22Rv1 (cell line): Measurements from ENCODE around the gene SPACA7.

ENCODE experiments used
- ZFX ChIP-seq: fragments of 450-650 bp; IDR thresholded peaks from 2 replicates; pipeline ENCODE4 v1.6.1; 2017; ENCODE audit warnings: antibody characterized with exemption, borderline replicate concordance
- TF ChIP-seq, protein P1 (sequence below): fragments of 450-650 bp; IDR thresholded peaks from 2 replicates; pipeline ENCODE4 v1.5.1; 2017; ENCODE audit warnings: mild to moderate bottlenecking

DNA sequence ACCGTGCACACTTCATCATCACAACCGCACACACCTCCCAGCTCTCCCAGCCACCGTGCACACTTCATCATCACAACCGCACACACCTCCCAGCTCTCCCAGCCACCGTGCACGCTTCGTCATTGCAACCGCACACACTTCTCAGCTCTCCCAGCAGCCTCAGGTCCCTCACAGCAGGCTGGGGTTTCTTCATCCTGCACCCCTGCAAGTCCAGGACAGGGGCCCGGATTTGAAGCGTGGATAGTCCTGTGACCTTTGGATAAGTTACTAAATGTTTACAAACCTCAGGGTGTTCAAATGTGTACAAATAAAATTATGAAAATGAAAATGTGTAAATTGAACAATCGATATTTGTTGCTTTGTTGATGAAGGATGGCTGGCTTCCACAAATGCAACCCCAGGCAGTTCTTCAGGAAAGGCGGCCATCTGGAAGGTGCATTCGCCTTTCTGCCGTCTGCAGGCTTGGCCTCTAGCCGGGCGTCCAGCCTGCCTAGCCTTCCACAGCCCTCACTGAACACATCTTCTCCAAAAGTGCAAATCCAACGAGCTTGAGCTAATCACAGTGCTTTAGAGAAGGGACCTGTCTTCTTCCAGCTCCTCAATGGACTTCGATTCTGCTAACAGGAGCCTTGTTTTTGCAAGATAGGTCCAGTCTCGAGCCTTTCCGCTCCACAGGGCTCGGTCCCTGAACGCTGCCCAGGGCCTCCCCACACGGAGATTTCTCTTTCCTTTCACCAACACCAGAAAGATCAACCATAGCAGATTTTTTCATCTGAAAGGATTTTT is 74.2 kb downstream of the SPACA7 start:
- TF ChIP-seq, protein P1, sequence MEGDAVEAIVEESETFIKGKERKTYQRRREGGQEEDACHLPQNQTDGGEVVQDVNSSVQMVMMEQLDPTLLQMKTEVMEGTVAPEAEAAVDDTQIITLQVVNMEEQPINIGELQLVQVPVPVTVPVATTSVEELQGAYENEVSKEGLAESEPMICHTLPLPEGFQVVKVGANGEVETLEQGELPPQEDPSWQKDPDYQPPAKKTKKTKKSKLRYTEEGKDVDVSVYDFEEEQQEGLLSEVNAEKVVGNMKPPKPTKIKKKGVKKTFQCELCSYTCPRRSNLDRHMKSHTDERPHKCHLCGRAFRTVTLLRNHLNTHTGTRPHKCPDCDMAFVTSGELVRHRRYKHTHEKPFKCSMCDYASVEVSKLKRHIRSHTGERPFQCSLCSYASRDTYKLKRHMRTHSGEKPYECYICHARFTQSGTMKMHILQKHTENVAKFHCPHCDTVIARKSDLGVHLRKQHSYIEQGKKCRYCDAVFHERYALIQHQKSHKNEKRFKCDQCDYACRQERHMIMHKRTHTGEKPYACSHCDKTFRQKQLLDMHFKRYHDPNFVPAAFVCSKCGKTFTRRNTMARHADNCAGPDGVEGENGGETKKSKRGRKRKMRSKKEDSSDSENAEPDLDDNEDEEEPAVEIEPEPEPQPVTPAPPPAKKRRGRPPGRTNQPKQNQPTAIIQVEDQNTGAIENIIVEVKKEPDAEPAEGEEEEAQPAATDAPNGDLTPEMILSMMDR: no peak
- TF ChIP-seq ZFX: no peak
